ENCODE measurements around the gene GALK1.
"Not testable (repeated sequence)": the region's sequence is repeated elsewhere in the genome, so short reads cannot be mapped to it uniquely, and the experiment has no call there.

The GALK1 gene

GRCh38 chr17:75764711-75765421 is at the start of gene GALK1:
GALK1 (minus strand) TSS chr17:75765192; CDS start chr17:75765136, 56 bp downstream.
- Histone ChIP-seq H3K4me3 (ENCODE audit: low read depth, low read length) (peak within 1 kb of the TSS; percentile 85), H2AFZ (ENCODE audit: low read length, unreplicated experiment) (peak within 1 kb of the TSS; percentile 70), H3K4me1 (ENCODE audit: control insufficient read depth, insufficient read depth, low read length, unreplicated experiment) (peaks cover 8% of the 10 kb centered on the region), H3K79me2 (ENCODE audit: control insufficient read depth, insufficient read depth, low read length, unreplicated experiment) (peaks cover 5% of the 10 kb centered on the region), H3K36me3 (ENCODE audit: insufficient read depth, low read length) (peaks cover 3% of the 10 kb centered on the region; the same call in 1 of the 2 replicates), H3K27me3 (ENCODE audit: insufficient read depth, low read length) (no peaks in the 10 kb centered on the region), H3K27ac (ENCODE audit: low read depth, low read length) (no peak within 1 kb of the TSS)

- H3K27ac ChIP-seq (ENCODE audit: low read depth, low read length) = no peak overlapping the region
- H3K36me3 ChIP-seq (ENCODE audit: insufficient read depth, low read length) = no peaks in the 10 kb centered on the region; the same call in 1 of the 2 replicates
- no peak overlapping the region for H3K4me3 ChIP-seq (ENCODE audit: low read depth, low read length)
- no peaks in the 10 kb centered on the region for H3K79me2 ChIP-seq (ENCODE audit: control insufficient read depth, insufficient read depth, low read length, unreplicated experiment)
- H3K27me3 ChIP-seq (ENCODE audit: insufficient read depth, low read length) = no peaks in the 10 kb centered on the region
- H3K4me1 ChIP-seq (ENCODE audit: control insufficient read depth, insufficient read depth, low read length, unreplicated experiment) = peaks cover 23% of the 10 kb centered on the region
- no peak overlapping the region for H2AFZ ChIP-seq (ENCODE audit: low read length, unreplicated experiment)
Measured at GRCh38 chr17:75814021-75814395, 49.0 kb upstream of the GALK1 start.

GRCh38 chr17:75813081-75814020 is 48.4 kb upstream of the GALK1 start:
- Histone ChIP-seq H3K27me3 (ENCODE audit: insufficient read depth, low read length) (no peaks in the 10 kb centered on the region), H3K79me2 (ENCODE audit: control insufficient read depth, insufficient read depth, low read length, unreplicated experiment) (no peaks in the 10 kb centered on the region), H3K4me3 (ENCODE audit: low read depth, low read length) (no peak overlapping the region), H3K27ac (ENCODE audit: low read depth, low read length) (no peak overlapping the region), H3K4me1 (ENCODE audit: control insufficient read depth, insufficient read depth, low read length, unreplicated experiment) (peaks cover 29% of the 10 kb centered on the region), H2AFZ (ENCODE audit: low read length, unreplicated experiment) (no peak overlapping the region), H3K36me3 (ENCODE audit: insufficient read depth, low read length) (no peaks in the 10 kb centered on the region; the same call in 1 of the 2 replicates)

- H3K27ac ChIP-seq (ENCODE audit: low read depth, low read length) = no peak overlapping the region
- peaks cover 4% of the 10 kb centered on the region for H3K79me2 ChIP-seq (ENCODE audit: control insufficient read depth, insufficient read depth, low read length, unreplicated experiment)
- no peak overlapping the region for H3K4me3 ChIP-seq (ENCODE audit: low read depth, low read length)
- no peaks in the 10 kb centered on the region; the same call in 1 of the 2 replicates for H3K36me3 ChIP-seq (ENCODE audit: insufficient read depth, low read length)
- H3K27me3 ChIP-seq (ENCODE audit: insufficient read depth, low read length) = no peaks in the 10 kb centered on the region
- peaks cover 33% of the 10 kb centered on the region for H3K4me1 ChIP-seq (ENCODE audit: control insufficient read depth, insufficient read depth, low read length, unreplicated experiment)
- H2AFZ ChIP-seq (ENCODE audit: low read length, unreplicated experiment) = no peak overlapping the region
Measured at GRCh38 chr17:75812096-75813013, 47.4 kb upstream of the GALK1 start.

- Histone ChIP-seq H3K4me3 (ENCODE audit: low read depth, low read length) (no peak overlapping the region), H3K27ac (ENCODE audit: low read depth, low read length) (no peak overlapping the region), H2AFZ (ENCODE audit: low read length, unreplicated experiment) (no peak overlapping the region), H3K36me3 (ENCODE audit: insufficient read depth, low read length) (no peaks in the 10 kb centered on the region; the same call in 1 of the 2 replicates), H3K4me1 (ENCODE audit: control insufficient read depth, insufficient read depth, low read length, unreplicated experiment) (peaks cover 33% of the 10 kb centered on the region), H3K27me3 (ENCODE audit: insufficient read depth, low read length) (no peaks in the 10 kb centered on the region), H3K79me2 (ENCODE audit: control insufficient read depth, insufficient read depth, low read length, unreplicated experiment) (peaks cover 4% of the 10 kb centered on the region)
Measured at GRCh38 chr17:75811174-75811573, 46.2 kb upstream of the GALK1 start.

GRCh38 chr17:75810756-75811155 is 45.8 kb upstream of the GALK1 start:
- H3K36me3 ChIP-seq (ENCODE audit: insufficient read depth, low read length); H3K27me3 ChIP-seq (ENCODE audit: insufficient read depth, low read length); H3K79me2 ChIP-seq (ENCODE audit: control insufficient read depth, insufficient read depth, low read length, unreplicated experiment); H3K4me3 ChIP-seq (ENCODE audit: low read depth, low read length); H2AFZ ChIP-seq (ENCODE audit: low read length, unreplicated experiment); H3K27ac ChIP-seq (ENCODE audit: low read depth, low read length): not testable (repeated sequence)
- H3K4me1 ChIP-seq (ENCODE audit: control insufficient read depth, insufficient read depth, low read length, unreplicated experiment) = peaks cover 33% of the 10 kb centered on the region

- Histone ChIP-seq H3K36me3 (ENCODE audit: insufficient read depth, low read length) (no peaks in the 10 kb centered on the region; the same call in 1 of the 2 replicates), H3K79me2 (ENCODE audit: control insufficient read depth, insufficient read depth, low read length, unreplicated experiment) (peaks cover 4% of the 10 kb centered on the region), H3K4me1 (ENCODE audit: control insufficient read depth, insufficient read depth, low read length, unreplicated experiment) (peaks cover 30% of the 10 kb centered on the region), H3K27me3 (ENCODE audit: insufficient read depth, low read length) (no peaks in the 10 kb centered on the region), H3K4me3 (ENCODE audit: low read depth, low read length) (no peak overlapping the region), H2AFZ (ENCODE audit: low read length, unreplicated experiment) (no peak overlapping the region), H3K27ac (ENCODE audit: low read depth, low read length) (no peak overlapping the region)
Measured at GRCh38 chr17:75810216-75810615, 45.2 kb upstream of the GALK1 start.

GRCh38 chr17:75809631-75810111 is 44.7 kb upstream of the GALK1 start:
- Histone ChIP-seq H3K79me2 (ENCODE audit: control insufficient read depth, insufficient read depth, low read length, unreplicated experiment) (peaks cover 4% of the 10 kb centered on the region), H3K27me3 (ENCODE audit: insufficient read depth, low read length) (no peaks in the 10 kb centered on the region), H3K36me3 (ENCODE audit: insufficient read depth, low read length) (no peaks in the 10 kb centered on the region; the same call in 1 of the 2 replicates), H3K4me3 (ENCODE audit: low read depth, low read length) (no peak overlapping the region), H3K27ac (ENCODE audit: low read depth, low read length) (peak overlapping the region; percentile 52; the same call in 1 of the 2 replicates), H3K4me1 (ENCODE audit: control insufficient read depth, insufficient read depth, low read length, unreplicated experiment) (peaks cover 24% of the 10 kb centered on the region), H2AFZ (ENCODE audit: low read length, unreplicated experiment) (no peak overlapping the region)

GRCh38 chr17:75808905-75809621 is 44.1 kb upstream of the GALK1 start:
- no peaks in the 10 kb centered on the region; the same call in 1 of the 2 replicates for H3K36me3 ChIP-seq (ENCODE audit: insufficient read depth, low read length)
- H3K27ac ChIP-seq (ENCODE audit: low read depth, low read length) = peak overlapping the region; percentile 65
- H3K4me1 ChIP-seq (ENCODE audit: control insufficient read depth, insufficient read depth, low read length, unreplicated experiment) = peaks cover 21% of the 10 kb centered on the region
- peaks cover 4% of the 10 kb centered on the region for H3K79me2 ChIP-seq (ENCODE audit: control insufficient read depth, insufficient read depth, low read length, unreplicated experiment)
- peak overlapping the region; percentile 16 for H3K4me3 ChIP-seq (ENCODE audit: low read depth, low read length)
- no peaks in the 10 kb centered on the region for H3K27me3 ChIP-seq (ENCODE audit: insufficient read depth, low read length)
- H2AFZ ChIP-seq (ENCODE audit: low read length, unreplicated experiment) = no peak overlapping the region

Measured in ACC112 (cell line).